Upper lobe of left lung (tissue), 6 donors: ENCODE data around the gene GSTT2. TPM values are rescaled to one million over a fixed set of nuclear protein-coding genes. Genes with fewer than 3 reads are reported as not detected.

Experiments used
- ATAC-seq, 2 donors: fragments of 200-7000 bp; cut with Tn5 transposase; one replicate each; pipeline ENCODE4 v1.9.1; 2022; ENCODE audit warnings: mild to moderate bottlenecking in 2 of 2, moderate library complexity in 2 of 2; ENCODE audit not compliant: low FRiP score in 2 of 2
- DNase-seq, 2 donors: peaks; one replicate each; pipeline ENCODE4 v3.0.0-alpha.2; 2019 to 2020
- H3K27ac ChIP-seq, 4 donors: fragments of 200-600 bp; sonication (generic); one replicate each; pipeline ENCODE4 v1.5.1; 2016 to 2019
- H3K27me3 ChIP-seq, 4 donors: fragments of 200-600 bp; sonication (generic); one replicate each; pipeline ENCODE4 v1.5.1; 2017 to 2019
- H3K36me3 ChIP-seq, 4 donors: fragments of 200-600 bp; sonication (generic); one replicate each; pipeline ENCODE4 v1.5.1; 2016 to 2019
- H3K4me1 ChIP-seq, 4 donors: fragments of 200-600 bp; sonication (generic); one replicate each; pipeline ENCODE4 v1.5.1; 2018 to 2019
- H3K4me3 ChIP-seq, 4 donors: fragments of 200-600 bp; sonication (generic); one replicate each; pipeline ENCODE4 v1.5.1; 2017 to 2019; ENCODE audit warnings: mild to moderate bottlenecking in 2 of 4, moderate library complexity in 1 of 4
- H3K9me3 ChIP-seq, 4 donors: fragments of 200-600 bp; sonication (generic); one replicate each; pipeline ENCODE4 v1.5.1; 2018 to 2019
- CTCF ChIP-seq, 6 experiments: fragments of 450-650 bp in 4 of 6; fragments of 200-600 bp in 2 of 6; sonication (generic) in 2 of 6; IDR thresholded peaks; one replicate each; pipeline ENCODE4 v1.5.1; 2016 to 2019; ENCODE audit warnings: antibody characterized with exemption in 6 of 6
- EP300 ChIP-seq, 4 donors: sonication (generic); formaldehyde crosslinking; IDR thresholded peaks; one replicate each; pipeline ENCODE4 v1.5.1; 2017; ENCODE audit warnings: antibody characterized with exemption in 4 of 4, control low read depth in 2 of 4
- POLR2A ChIP-seq, 4 donors: fragments of 450-650 bp; IDR thresholded peaks; one replicate each; pipeline ENCODE4 v1.5.1; 2016 to 2017; ENCODE audit warnings: antibody characterized with exemption in 4 of 4, mild to moderate bottlenecking in 2 of 4
- POLR2AphosphoS5 ChIP-seq, 2 donors: sonication (generic); formaldehyde crosslinking; IDR thresholded peaks; one replicate each; pipeline ENCODE4 v1.5.1; 2017; ENCODE audit warnings: antibody characterized with exemption in 2 of 2
- WGBS, 2 donors: methylation state at CpG; one replicate each; pipeline ENCODE4 v1.1.5; 2017 to 2018; 5-methylcytosine and 5-hydroxymethylcytosine counted together
- total RNA-seq, 6 donors: library from RNA; depleted of rRNA in 4 of 6; stranded (reverse); fragments of >200 nt in 4 of 6; gene quantifications; one replicate each; pipeline versions ENCODE4 v1.1.0 to v1.2.1, GENCODE V29; 2016 to 2021
- donor health status: DM: no; HTN: no; CAD: no; lungs with moderate emphysema.
- donor health status: DM: no; HTN: yes; CAD: no; lungs with severe emphysema.

GSTT2 gene
- total RNA-seq, 6 donors from 2014 or later, result 0.29 to 0.88 TPM; not detected in 4

GRCh38 chr22:24006207-24006913 lies 26.4 kb downstream of the GSTT2 start:
- DNase-seq (peak in 1 of 2 donors; percentile 76), ATAC-seq (no peak)
- 73 to 74% methylated on average over 3 to 10 of the region's 10 CpGs for WGBS, 2 donors
- no peak overlapping the region for H3K4me3 ChIP-seq
- no peaks in the 10 kb centered on the region for H3K4me1 ChIP-seq
- H3K27ac ChIP-seq, result no peak overlapping the region
- H3K27me3 ChIP-seq, result no peaks in the 10 kb centered on the region
- H3K9me3 ChIP-seq, result no peaks in the 10 kb centered on the region
- TF ChIP-seq EP300 (IDR thresholded peaks at IDR 0.05) (no peak), CTCF (IDR thresholded peaks at IDR 0.05) (no peak), POLR2AphosphoS5 (IDR thresholded peaks at IDR 0.05) (no peak), POLR2A (IDR thresholded peaks at IDR 0.05) (no peak)
- no peaks in the 10 kb centered on the region for H3K36me3 ChIP-seq

- Histone ChIP-seq H3K27me3 (no peaks in the 10 kb centered on the region), H3K9me3 (no peaks in the 10 kb centered on the region), H3K4me1 (peaks cover under 1 to 3% (median 2%) of the 10 kb centered on the region in 4 donors), H3K4me3 (no peak overlapping the region), H3K36me3 (no peaks in the 10 kb centered on the region), H3K27ac (no peak overlapping the region)
- no peak for ATAC-seq
- WGBS, 2 donors, result 87 to 91% methylated on average over 6 of the region's 6 CpGs
- no peak for DNase-seq
- TF ChIP-seq EP300 (IDR thresholded peaks at IDR 0.05) (no peak), CTCF (IDR thresholded peaks at IDR 0.05) (no peak), POLR2A (IDR thresholded peaks at IDR 0.05) (no peak), POLR2AphosphoS5 (IDR thresholded peaks at IDR 0.05) (no peak)
Measured at GRCh38 chr22:24006914-24007214, 26.9 kb downstream of the GSTT2 start.

- 77 to 85% methylated on average over 8 of the region's 8 CpGs for WGBS, 2 donors
- no peak overlapping the region for H3K4me3 ChIP-seq
- no peaks in the 10 kb centered on the region for H3K27me3 ChIP-seq
- TF ChIP-seq EP300 (IDR thresholded peaks at IDR 0.05) (no peak), CTCF (IDR thresholded peaks at IDR 0.05) (no peak), POLR2A (IDR thresholded peaks at IDR 0.05) (no peak), POLR2AphosphoS5 (IDR thresholded peaks at IDR 0.05) (no peak)
- ATAC-seq (no peak), DNase-seq (no peak)
- no peaks in the 10 kb centered on the region for H3K36me3 ChIP-seq
- no peak overlapping the region for H3K27ac ChIP-seq
- H3K9me3 ChIP-seq, result no peaks in the 10 kb centered on the region
- peaks cover 6 to 9% (median 7%) of the 10 kb centered on the region in 4 donors for H3K4me1 ChIP-seq
Measured at GRCh38 chr22:24007253-24008021, 27.5 kb downstream of the GSTT2 start.

- no peaks in the 10 kb centered on the region for H3K9me3 ChIP-seq
Measured at GRCh38 chr22:24008022-24008283, 28.0 kb downstream of the GSTT2 start.

More at GRCh38 chr22:24008022-24008283, 28.0 kb downstream of the GSTT2 start:
- no peak for ATAC-seq
- WGBS, 2 donors, result 85% methylated on average over 1 of the region's 1 CpG; no CpG with 5 or more reads in 1 of the 2 donors
- TF ChIP-seq EP300 (IDR thresholded peaks at IDR 0.05) (no peak), POLR2AphosphoS5 (IDR thresholded peaks at IDR 0.05) (no peak), POLR2A (IDR thresholded peaks at IDR 0.05) (no peak), CTCF (IDR thresholded peaks at IDR 0.05) (no peak)
- no peaks in the 10 kb centered on the region for H3K27me3 ChIP-seq
- no peaks in the 10 kb centered on the region for H3K36me3 ChIP-seq
- no peak for DNase-seq
- no peak overlapping the region for H3K4me3 ChIP-seq
- peaks cover 11 to 14% (median 12%) of the 10 kb centered on the region in 4 donors for H3K4me1 ChIP-seq
- no peak overlapping the region for H3K27ac ChIP-seq
